ENCODE measurements around the gene PACRG.

PACRG gene

GRCh38 chr6:162814426-162814973, 86.7 kb downstream of the PACRG start:
- no peak for DNase-seq (ENCODE audit: extremely low read depth, low read depth)
- TF ChIP-seq CTCF (IDR thresholded peaks at IDR 0.05; ENCODE audit: low read depth, low read length) = no peak

- TF ChIP-seq CTCF (IDR thresholded peaks at IDR 0.05; ENCODE audit: low read depth, low read length) = no peak
- no peak for DNase-seq (ENCODE audit: extremely low read depth, low read depth)
Measured at GRCh38 chr6:162817196-162817595, 89.4 kb downstream of the PACRG start.

- no peak for TF ChIP-seq CTCF (IDR thresholded peaks at IDR 0.05; ENCODE audit: low read depth, low read length)
- no peak for DNase-seq (ENCODE audit: extremely low read depth, low read depth)
Measured at GRCh38 chr6:162819284-162819683, 91.5 kb downstream of the PACRG start.

- DNase-seq (ENCODE audit: extremely low read depth, low read depth) = no peak
- TF ChIP-seq CTCF (IDR thresholded peaks at IDR 0.05; ENCODE audit: low read depth, low read length) = no peak
Measured at GRCh38 chr6:162821102-162821501, 93.3 kb downstream of the PACRG start.

GRCh38 chr6:162825597-162825996, 97.8 kb downstream of the PACRG start:
- no peak for TF ChIP-seq CTCF (IDR thresholded peaks at IDR 0.05; ENCODE audit: low read depth, low read length)

GRCh38 chr6:162829013-162829742, 101.4 kb downstream of the PACRG start:
- TF ChIP-seq CTCF (IDR thresholded peaks at IDR 0.05; ENCODE audit: low read depth, low read length) = no peak
- no peak for DNase-seq (ENCODE audit: extremely low read depth, low read depth)

More at GRCh38 chr6:162825597-162825996, 97.8 kb downstream of the PACRG start:
- no peak for DNase-seq (ENCODE audit: extremely low read depth, low read depth)

- no peak for DNase-seq (ENCODE audit: extremely low read depth, low read depth)
Measured at GRCh38 chr6:162833776-162834175, 106.0 kb downstream of the PACRG start.

More at GRCh38 chr6:162833776-162834175, 106.0 kb downstream of the PACRG start:
- no peak for TF ChIP-seq CTCF (IDR thresholded peaks at IDR 0.05; ENCODE audit: low read depth, low read length)

All from AG09319 (cell line).